BLaER1 treated with 17β-estradiol and CSF1 and Interleukin-3, amounts not matched to agents 10 nM and 100 nM (cell line): ENCODE results near the gene MAK.
A peak's percentile ranks its signal among the peaks of the same experiment; 100 is the strongest.
"Not testable (repeated sequence)": the region's sequence is repeated elsewhere in the genome, so short reads cannot be mapped to it uniquely, and the experiment has no call there.

Experiments used
- H3K27ac ChIP-seq, 11 experiments: shearing (Covaris generic); formaldehyde crosslinking; 2 replicates each; pipeline ENCODE4 v1.8.1; 2022
- H3K27me3 ChIP-seq, 11 experiments: shearing (Covaris generic); formaldehyde crosslinking; 2 replicates each; pipeline ENCODE4 v1.8.1; 2022
- H3K36me3 ChIP-seq, 11 experiments: shearing (Covaris generic); formaldehyde crosslinking; 2 replicates each; pipeline ENCODE4 v1.8.1; 2022
- H3K4me1 ChIP-seq, 10 experiments: shearing (Covaris generic); formaldehyde crosslinking; 2 replicates each; pipeline ENCODE4 v1.8.1; 2022
- H3K4me2 ChIP-seq, 11 experiments: shearing (Covaris generic); formaldehyde crosslinking; 2 replicates each; pipeline ENCODE4 v1.8.1; 2022
- H3K4me3 ChIP-seq, 10 experiments: shearing (Covaris generic); formaldehyde crosslinking; 2 replicates each; pipeline ENCODE4 v1.8.1; 2022
- H3K9ac ChIP-seq, 11 experiments: shearing (Covaris generic); formaldehyde crosslinking; 2 replicates each; pipeline ENCODE4 v1.8.1; 2022
- H3K9me3 ChIP-seq, 11 experiments: shearing (Covaris generic); formaldehyde crosslinking; replicated peaks in 1 of 11; 2 replicates each; pipeline ENCODE4 v1.8.1; 2022
- H4K20me1 ChIP-seq, 11 experiments: shearing (Covaris generic); formaldehyde crosslinking; 2 replicates each; pipeline ENCODE4 v1.8.1; 2022
- Cebpa-rat ChIP-seq, 11 experiments: shearing (Covaris generic); IDR thresholded peaks; 2 replicates each; pipeline ENCODE4 v1.8.1; 2022

MAK gene

GRCh38 chr6:10837995-10838793, at the start of gene MAK:
Gene MAK (minus strand): TSS chr6:10838539. CDS start chr6:10830648, 7,891 bp downstream.
- Histone ChIP-seq H4K20me1 (peaks cover 0 to 16% (median 6%) of the 10 kb centered on the region in 11 experiments; a peak in 11 of 22 replicates), H3K27ac (peak within 1 kb of the TSS in 6 of 11 experiments; percentile 14 to 85 (median 58); a peak in 11 of 22 replicates), H3K9ac (peak within 1 kb of the TSS; percentile 22 to 86 (median 61); a peak in 20 of 22 replicates), H3K4me3 (peak within 1 kb of the TSS; percentile 62 to 82 (median 68)), H3K9me3 (peaks cover 10 to 24% (median 22%) of the 10 kb centered on the region in 11 experiments), H3K36me3 (peaks cover 0 to 10% (median 0%) of the 10 kb centered on the region in 11 experiments; a peak in 5 of 22 replicates), H3K4me1 (peaks cover 11 to 22% (median 19%) of the 10 kb centered on the region in 10 experiments), H3K4me2 (peak within 1 kb of the TSS; percentile 93 to 100 (median 99)), H3K27me3 (peaks cover 26 to 50% (median 40%) of the 10 kb centered on the region in 11 experiments)
- TF ChIP-seq Cebpa-rat (IDR thresholded peaks at IDR 0.05) = no peak

- Histone ChIP-seq H4K20me1 (no peaks in the 10 kb centered on the region), H3K4me1 (peaks cover 0 to 19% (median 9%) of the 10 kb centered on the region in 10 experiments; a peak in 14 of 20 replicates), H3K9me3 (peaks cover 43 to 76% (median 66%) of the 10 kb centered on the region in 11 experiments), H3K4me3 (no peak within 1 kb of the TSS), H3K4me2 (no peak within 1 kb of the TSS), H3K27me3 (no peaks in the 10 kb centered on the region), H3K9ac (no peak within 1 kb of the TSS), H3K27ac (no peak within 1 kb of the TSS), H3K36me3 (peaks cover 0 to 6% (median 0%) of the 10 kb centered on the region in 11 experiments; a peak in 1 of 22 replicates)
- TF ChIP-seq Cebpa-rat (IDR thresholded peaks at IDR 0.05) = no peak
Measured at GRCh38 chr6:10886691-10887502, 48.6 kb upstream of the MAK start, which contains the start of gene SYCP2L. Gene SYCP2L (plus strand): TSS chr6:10887052. CDS start chr6:10887127, 75 bp downstream.

GRCh38 chr6:10886365-10886690, 48.0 kb upstream of the MAK start:
- H3K9ac ChIP-seq, H3K4me2 ChIP-seq: not testable (repeated sequence)

GRCh38 chr6:10884245-10884972, 46.1 kb upstream of the MAK start:
- no peaks in the 10 kb centered on the region for H3K27me3 ChIP-seq
- H3K4me2 ChIP-seq = no peak overlapping the region
- TF ChIP-seq Cebpa-rat (IDR thresholded peaks at IDR 0.05) = no peak
- H3K9me3 ChIP-seq = peaks cover 43 to 68% (median 58%) of the 10 kb centered on the region in 11 experiments
- peaks cover 0 to 6% (median 0%) of the 10 kb centered on the region in 11 experiments; a peak in 1 of 22 replicates for H3K36me3 ChIP-seq
- H3K27ac ChIP-seq = no peak overlapping the region
- peaks cover 0 to 8% (median 5%) of the 10 kb centered on the region in 10 experiments; a peak in 11 of 20 replicates for H3K4me1 ChIP-seq
- no peak overlapping the region; a peak in 1 of 20 replicates for H3K4me3 ChIP-seq
- no peaks in the 10 kb centered on the region for H4K20me1 ChIP-seq
- H3K9ac ChIP-seq = no peak overlapping the region

More at GRCh38 chr6:10886365-10886690, 48.0 kb upstream of the MAK start:
- not testable (repeated sequence) for H3K36me3 ChIP-seq, H4K20me1 ChIP-seq, H3K4me3 ChIP-seq, H3K27ac ChIP-seq, H3K27me3 ChIP-seq
- H3K4me1 ChIP-seq = peaks cover 0 to 19% (median 9%) of the 10 kb centered on the region in 10 experiments; a peak in 14 of 20 replicates
- peaks cover 46 to 81% (median 69%) of the 10 kb centered on the region in 11 experiments for H3K9me3 ChIP-seq

- Histone ChIP-seq H3K4me3 (no peak overlapping the region; a peak in 2 of 20 replicates), H3K27ac (no peak overlapping the region), H3K36me3 (peaks cover 0 to 6% (median 0%) of the 10 kb centered on the region in 11 experiments; a peak in 1 of 22 replicates), H3K4me1 (no peaks in the 10 kb centered on the region; a peak in 1 of 20 replicates), H4K20me1 (no peaks in the 10 kb centered on the region), H3K27me3 (no peaks in the 10 kb centered on the region), H3K9ac (no peak overlapping the region), H3K9me3 (peaks cover 43 to 63% (median 57%) of the 10 kb centered on the region in 11 experiments), H3K4me2 (no peak overlapping the region)
- no peak for TF ChIP-seq Cebpa-rat (IDR thresholded peaks at IDR 0.05)
Measured at GRCh38 chr6:10883312-10884244, 45.2 kb upstream of the MAK start.

- peaks cover 43 to 56% (median 51%) of the 10 kb centered on the region in 11 experiments for H3K9me3 ChIP-seq
- H3K27me3 ChIP-seq = no peaks in the 10 kb centered on the region
- H3K4me1 ChIP-seq = no peaks in the 10 kb centered on the region
- no peak for TF ChIP-seq Cebpa-rat (IDR thresholded peaks at IDR 0.05)
- H3K27ac ChIP-seq = no peak overlapping the region
- H3K9ac ChIP-seq = no peak overlapping the region
- peaks cover 0 to 6% (median 0%) of the 10 kb centered on the region in 11 experiments; a peak in 1 of 22 replicates for H3K36me3 ChIP-seq
- no peak overlapping the region for H3K4me2 ChIP-seq
- no peak overlapping the region for H3K4me3 ChIP-seq
- H4K20me1 ChIP-seq = no peaks in the 10 kb centered on the region
Measured at GRCh38 chr6:10882657-10883171, 44.4 kb upstream of the MAK start.

- H3K4me3 ChIP-seq, H3K27me3 ChIP-seq, H3K36me3 ChIP-seq, H4K20me1 ChIP-seq, H3K27ac ChIP-seq, H3K4me2 ChIP-seq, H3K4me1 ChIP-seq, H3K9ac ChIP-seq: not testable (repeated sequence)
- H3K9me3 ChIP-seq = peaks cover 40 to 52% (median 46%) of the 10 kb centered on the region in 11 experiments
Measured at GRCh38 chr6:10882253-10882630, 43.9 kb upstream of the MAK start.
